GM12878 (cell line): Measurements from ENCODE around the gene MRRF. TPM values are rescaled to one million over a fixed set of nuclear protein-coding genes. Genes with fewer than 3 reads are reported as not detected.

Experiments
- ATAC-seq: fragments of 200-7000 bp; cut with Tn5 transposase; 3 replicates; pipeline ENCODE4 v1.9.1; 2020; ENCODE audit warnings: mild to moderate bottlenecking, moderate library complexity
- BruUV-seq: library from RNA; stranded (reverse); fragments of 400-500 nt; replicated peaks from 2 replicates; lab custom pipeline; 2021; lab: Mats Ljungman, UMichigan
- CTCF ChIA-PET: fragments of 300-600 bp; sonication (Branson Sonifier 250); formaldehyde crosslinking; extraction: SDS; loops from one replicate; lab custom pipeline; 2021; ENCODE audit warnings: inconsistent platforms; lab: Yijun Ruan, JAX
- POLR2A ChIA-PET: fragments of 350-600 bp; formaldehyde crosslinking; extraction: SDS; loops from one replicate; lab custom pipeline; 2021; ENCODE audit warnings: inconsistent platforms; lab: Charles Lee
- RAD21 ChIA-PET: fragments of 300-600 bp; sonication (Branson Sonifier 250); formaldehyde crosslinking; loops from one replicate; lab custom pipeline; 2023; ENCODE audit warnings: antibody characterized with exemption; ENCODE audit not compliant: unreplicated experiment; lab: Charles Lee
- SMC1A ChIA-PET: fragments of 300-600 bp; sonication (Branson Sonifier 250); formaldehyde crosslinking; loops from one replicate; lab custom pipeline; 2023; ENCODE audit not compliant: unreplicated experiment, uncharacterized antibody; lab: Charles Lee
- DNase-seq: peaks from one replicate; pipeline ENCODE4 v3.0.0-alpha.2; 2011; ENCODE audit warnings: low read depth, low spot score
- FAIRE-seq: peaks from 3 replicates; lab custom pipeline; 2011; peaks lifted over from hg19 to GRCh38; lab: Jason Lieb, UNC
- H2AFZ ChIP-seq: 2 replicates; pipeline ENCODE4 v1.6.0; 2011; ENCODE audit warnings: low read depth, low read length, control low read depth; ENCODE audit not compliant: control insufficient read depth
- H3K27ac ChIP-seq: 2 replicates; pipeline ENCODE4 v1.5.1; 2011; ENCODE audit warnings: control low read depth; ENCODE audit not compliant: control insufficient read depth, insufficient read depth
- H3K27me3 ChIP-seq, 2 experiments: replicated peaks in 1 of 2; 2 replicates each; pipeline versions ENCODE4 v1.6.0 to v1.6.1; 2011; ENCODE audit warnings: low read length in 1 of 2; ENCODE audit not compliant: control insufficient read depth in 2 of 2, insufficient read depth in 2 of 2
- H3K36me3 ChIP-seq, 2 experiments: 2 replicates each; pipeline ENCODE4 v1.5.1; 2011; ENCODE audit warnings: low read length in 1 of 2; ENCODE audit not compliant: control insufficient read depth in 2 of 2, insufficient read depth in 2 of 2
- H3K4me1 ChIP-seq: 2 replicates; pipeline ENCODE4 v1.6.1; 2011; ENCODE audit warnings: mild to moderate bottlenecking, low read length, moderate library complexity, mixed read lengths; ENCODE audit not compliant: control insufficient read depth, insufficient read depth
- H3K4me2 ChIP-seq: 2 replicates; pipeline ENCODE4 v1.6.0; 2011; ENCODE audit warnings: control low read depth; ENCODE audit not compliant: control insufficient read depth, insufficient read depth
- H3K4me3 ChIP-seq: fragments of 200-600 bp; sonication (generic); 2 replicates; pipeline ENCODE4 v1.5.1; 2016
- H3K79me2 ChIP-seq: 2 replicates; pipeline ENCODE4 v1.6.0; 2011; ENCODE audit warnings: low read length; ENCODE audit not compliant: control insufficient read depth, insufficient read depth
- H3K9ac ChIP-seq: 2 replicates; pipeline ENCODE4 v1.8.0; 2011; ENCODE audit warnings: low read length, control low read depth, mixed read lengths; ENCODE audit not compliant: control insufficient read depth, insufficient read depth
- H3K9me3 ChIP-seq: replicated peaks from 3 replicates; pipeline ENCODE4 v1.5.1; 2011; ENCODE audit warnings: mild to moderate bottlenecking, low read length; ENCODE audit not compliant: control insufficient read depth, insufficient read depth
- H4K20me1 ChIP-seq: 2 replicates; pipeline ENCODE4 v1.6.0; 2011; ENCODE audit not compliant: control insufficient read depth, insufficient read depth
- CTCF ChIP-seq, 3 experiments: IDR thresholded peaks in 2 of 3; conservative IDR thresholded peaks in 1 of 3; 2 replicates each; pipeline ENCODE4 v1.5.1; 2011; ENCODE audit warnings: low read depth in 3 of 3, low read length in 3 of 3, mild to moderate bottlenecking in 3 of 3, control low read depth in 2 of 3, moderate library complexity in 2 of 3, inconsistent platforms in 1 of 3, mixed read lengths in 1 of 3; ENCODE audit not compliant: control insufficient read depth in 2 of 3, insufficient read depth in 1 of 3; ENCODE audit errors: extremely low read depth in 1 of 3
- EP300 ChIP-seq, 2 experiments: fragments of 150-350 bp in 1 of 2; IDR thresholded peaks; 2 replicates each; pipeline ENCODE4 v1.6.1; 2011 to 2012; ENCODE audit warnings: low read depth in 2 of 2, low read length in 2 of 2, borderline replicate concordance in 1 of 2, improper control_type of control experiment in 1 of 2, inconsistent platforms in 1 of 2; ENCODE audit not compliant: control insufficient read depth in 1 of 2
- MXI1 ChIP-seq: fragments of 150-350 bp; IDR thresholded peaks from 2 replicates; pipeline ENCODE4 v1.6.1; 2011; ENCODE audit warnings: low read depth, mild to moderate bottlenecking, inconsistent platforms, low read length, improper control_type of control experiment
- POU2F2 ChIP-seq: IDR thresholded peaks from 3 replicates; pipeline ENCODE4 v1.6.1; 2011; ENCODE audit warnings: low read depth, mild to moderate bottlenecking, low read length, borderline replicate concordance
- ZNF384 ChIP-seq: IDR thresholded peaks from 2 replicates; pipeline ENCODE4 v1.6.1; 2012; ENCODE audit warnings: low read depth, mild to moderate bottlenecking, low read length, improper control_type of control experiment, borderline replicate concordance
- WGBS: methylation state at CpG from one replicate; pipeline ENCODE4 v1.1.6; 2016; ENCODE audit warnings: low lambda C conversion rate; ENCODE audit not compliant: insufficient replicate concordance, insufficient coverage; ENCODE audit errors: missing lambda C conversion rate; 5-methylcytosine and 5-hydroxymethylcytosine counted together
- in situ Hi-C: fragments of 300-500 bp; cut with MboI; formaldehyde crosslinking; loops from 9 replicates; pipeline ENCODE4 v1.14.3; 2018; ENCODE audit warnings: mixed read lengths
- intact Hi-C: fragments of 100-400 bp; cut with micrococcal nuclease; formaldehyde crosslinking; loops from one replicate; pipeline ENCODE4 v1.14.2; 2022; ENCODE audit not compliant: unreplicated experiment
- polyA plus RNA-seq, 11 experiments: library from polyadenylated mRNA; depleted of rRNA in 4 of 11; unstranded in 6 of 11; stranded (reverse) in 5 of 11; fragments of >200 nt; fragmentation: Nextera tagmentation in 4 of 11; fragmentation: Illumina TruSeq in 1 of 11; extraction: Ambion mirVana in 4 of 11; extraction: Trizol in 1 of 11; gene quantifications; 1 replicate in 1 of 11; 2 replicates in 10 of 11; pipeline versions ENCODE4 v1.2.1 to v1.2.3, GENCODE V29; 2011 to 2016; ENCODE audit warnings: inconsistent platforms in 2 of 11, missing spikeins in 2 of 11, low read depth in 1 of 11
- total RNA-seq, 4 experiments: library from RNA; depleted of rRNA in 3 of 4; stranded (reverse); fragments of >200 nt in 3 of 4; fragmentation: Illumina TruSeq in 1 of 4; extraction: Trizol in 1 of 4; gene quantifications; 2 replicates each; pipeline versions ENCODE4 v1.2.1 to v1.2.3, GENCODE V29; 2013 to 2021

Gene MRRF
- total and polyA plus RNA-seq, 10 of the 15 experiments (the other 5 are each of a cell fraction or from before 2014, with no cell fraction given): 64.8 to 112 (median 76.4) TPM

DNA sequence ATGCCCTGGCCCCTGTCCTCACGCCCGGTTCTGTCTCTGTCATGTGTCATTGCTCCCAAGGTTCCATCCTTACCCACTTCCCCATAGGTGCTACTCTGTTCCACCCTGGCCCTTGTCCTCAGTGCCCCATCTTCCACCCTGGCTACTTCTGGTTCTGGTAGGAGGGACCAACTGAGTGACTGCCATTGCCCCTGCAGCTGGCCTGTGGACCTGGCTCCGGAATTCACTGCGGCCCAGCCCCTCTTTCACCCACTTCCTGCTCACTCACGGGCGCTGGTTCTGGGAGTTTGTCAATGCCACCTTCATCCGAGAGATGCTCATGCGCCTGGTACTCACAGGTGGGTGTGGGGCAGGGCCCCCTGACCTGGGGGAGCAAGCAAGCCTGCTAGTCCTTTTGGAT, 113.6 kb downstream of the MRRF start:
- intact Hi-C loops: no loop called here
- no peak overlapping the region for H2AFZ ChIP-seq
- no peaks in the 10 kb centered on the region for H3K27me3 ChIP-seq
- RAD21 ChIA-PET: no interaction called here
- no peak for TF ChIP-seq ZNF384
- no peak for TF ChIP-seq MXI1
- TF ChIP-seq EP300 (IDR thresholded peaks at IDR 0.05; ENCODE audit: borderline replicate concordance in 1 of 2, control insufficient read depth in 1 of 2, low read depth in 2 of 2, low read length in 2 of 2): no peak
- no peak for TF ChIP-seq POU2F2
- peaks cover 4% of the 10 kb centered on the region for H3K4me1 ChIP-seq
- WGBS: 43% methylated on average over 8 of the region's 8 CpGs
- H3K9ac ChIP-seq: no peak overlapping the region
- H3K4me2 ChIP-seq: no peak overlapping the region
- H4K20me1 ChIP-seq: no peaks in the 10 kb centered on the region
- no peak for DNase-seq
- no peak overlapping the region for H3K27ac ChIP-seq
- no peak overlapping the region for H3K4me3 ChIP-seq
- POLR2A ChIA-PET: no interaction called here
- no peak for FAIRE-seq
- no TSS peak for BruUV-seq
- H3K9me3 ChIP-seq: peaks cover 7% of the 10 kb centered on the region; the same call in 2 of the 3 replicates
- SMC1A ChIA-PET: no interaction called here
- no peaks in the 10 kb centered on the region; a peak in 1 of 4 replicates for H3K36me3 ChIP-seq
- in situ Hi-C loops: no loop called here
- ATAC-seq: no peak
- CTCF ChIA-PET: no interaction called here
- no peaks in the 10 kb centered on the region for H3K79me2 ChIP-seq

DNA sequence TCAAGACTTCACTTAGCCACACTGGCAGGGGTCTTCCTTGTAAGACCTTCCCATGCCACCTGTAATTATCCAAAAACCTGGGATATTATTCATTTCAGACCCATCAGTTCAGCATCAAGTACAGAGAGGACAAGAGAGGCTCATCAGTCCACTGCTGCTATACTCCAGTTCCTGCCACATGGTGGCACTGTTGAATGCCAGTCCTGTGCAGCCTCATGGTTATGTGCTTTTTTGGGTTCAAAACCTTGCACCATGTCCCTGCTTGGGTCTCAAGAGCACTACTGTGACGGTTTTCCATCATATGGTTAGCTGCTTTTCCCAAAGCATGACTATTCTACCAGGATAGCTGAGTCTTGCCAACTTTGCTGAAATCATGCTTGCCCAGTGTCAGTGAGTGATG, 114.7 kb downstream of the MRRF start:
- CTCF ChIA-PET: no interaction called here
- DNase-seq (no peak), ATAC-seq (no peak), FAIRE-seq (no peak)
- intact Hi-C loops: no loop called here
- in situ Hi-C loops: no loop called here
- RAD21 ChIA-PET: no interaction called here
- Histone ChIP-seq H2AFZ (no peak overlapping the region), H4K20me1 (no peaks in the 10 kb centered on the region), H3K36me3 (no peaks in the 10 kb centered on the region; a peak in 1 of 4 replicates), H3K9ac (no peak overlapping the region), H3K27ac (no peak overlapping the region), H3K9me3 (peaks cover 7% of the 10 kb centered on the region; the same call in 2 of the 3 replicates), H3K79me2 (no peaks in the 10 kb centered on the region), H3K27me3 (no peaks in the 10 kb centered on the region), H3K4me2 (no peak overlapping the region), H3K4me3 (no peak overlapping the region), H3K4me1 (peaks cover 4% of the 10 kb centered on the region)
- POLR2A ChIA-PET: no interaction called here
- WGBS: 0% methylated on average over 1 of the region's 1 CpG
- TF ChIP-seq CTCF (IDR thresholded peaks at IDR 0.05 in 2 of 3, conservative IDR thresholded peaks at IDR 0.05 in 1 of 3; ENCODE audit: control insufficient read depth in 2 of 3, extremely low read depth in 1 of 3, insufficient read depth in 1 of 3, low read depth in 3 of 3, low read length in 3 of 3): peak in 2 of 3 experiments; percentile 31 to 33; a peak in 3 of 6 replicates
- TF ChIP-seq EP300 (IDR thresholded peaks at IDR 0.05; ENCODE audit: borderline replicate concordance in 1 of 2, control insufficient read depth in 1 of 2, low read depth in 2 of 2, low read length in 2 of 2): no peak
- no TSS peak for BruUV-seq
- SMC1A ChIA-PET: no interaction called here
